ENCODE results near the gene RNF148. TPM values are rescaled to one million over a fixed set of nuclear protein-coding genes. Genes with fewer than 3 reads are reported as not detected.

Gene RNF148
- total RNA-seq (ENCODE audit: low replicate concordance) = 0.63 and 1.9 TPM in 2 replicates

- DNase-seq (ENCODE audit: low read depth) = no peak
- no peak within 1 kb of the TSS for H3K4me3 ChIP-seq (ENCODE audit: low read depth, low read length)
- TF ChIP-seq CTCF (IDR thresholded peaks at IDR 0.05; ENCODE audit: insufficient read depth, low read length) = no peak
Measured at GRCh38 chr7:122702872-122703510, at the start of gene RNF148. RNF148 (minus strand) TSS chr7:122702922; CDS start chr7:122702750, 172 bp downstream.

- TF ChIP-seq CTCF (IDR thresholded peaks at IDR 0.05; ENCODE audit: insufficient read depth, low read length) = no peak
- DNase-seq (ENCODE audit: low read depth) = no peak
- no peak overlapping the region for H3K4me3 ChIP-seq (ENCODE audit: low read depth, low read length)
Measured at GRCh38 chr7:122750389-122750788, 47.7 kb upstream of the RNF148 start.

GRCh38 chr7:122748195-122748594 lies 45.5 kb upstream of the RNF148 start:
- DNase-seq (ENCODE audit: low read depth) = no peak
- TF ChIP-seq CTCF (IDR thresholded peaks at IDR 0.05; ENCODE audit: insufficient read depth, low read length) = no peak
- H3K4me3 ChIP-seq (ENCODE audit: low read depth, low read length) = no peak overlapping the region

GRCh38 chr7:122746948-122747347 lies 44.2 kb upstream of the RNF148 start:
- TF ChIP-seq CTCF (IDR thresholded peaks at IDR 0.05; ENCODE audit: insufficient read depth, low read length) = no peak
- DNase-seq (ENCODE audit: low read depth) = no peak

GRCh38 chr7:122743211-122743610 lies 40.5 kb upstream of the RNF148 start:
- no peak for TF ChIP-seq CTCF (IDR thresholded peaks at IDR 0.05; ENCODE audit: insufficient read depth, low read length)
- no peak overlapping the region for H3K4me3 ChIP-seq (ENCODE audit: low read depth, low read length)
- DNase-seq (ENCODE audit: low read depth) = no peak

More at GRCh38 chr7:122746948-122747347, 44.2 kb upstream of the RNF148 start:
- H3K4me3 ChIP-seq (ENCODE audit: low read depth, low read length) = no peak overlapping the region

- TF ChIP-seq CTCF (IDR thresholded peaks at IDR 0.05; ENCODE audit: insufficient read depth, low read length) = no peak
- peak; percentile 1 for DNase-seq (ENCODE audit: low read depth)
- H3K4me3 ChIP-seq (ENCODE audit: low read depth, low read length) = no peak overlapping the region
Measured at GRCh38 chr7:122738947-122739346, 36.2 kb upstream of the RNF148 start.

GRCh38 chr7:122736183-122736582 lies 33.5 kb upstream of the RNF148 start:
- H3K4me3 ChIP-seq (ENCODE audit: low read depth, low read length) = no peak overlapping the region
- DNase-seq (ENCODE audit: low read depth) = no peak
- no peak for TF ChIP-seq CTCF (IDR thresholded peaks at IDR 0.05; ENCODE audit: insufficient read depth, low read length)
